Measurements from ENCODE around the gene MKLN1. TPM values are rescaled to one million over a fixed set of nuclear protein-coding genes. Genes with fewer than 3 reads are reported as not detected.

Gene MKLN1
- total and polyA plus RNA-seq, 12 donors: 9.5 to 48.2 (median 41.1) TPM

DNA sequence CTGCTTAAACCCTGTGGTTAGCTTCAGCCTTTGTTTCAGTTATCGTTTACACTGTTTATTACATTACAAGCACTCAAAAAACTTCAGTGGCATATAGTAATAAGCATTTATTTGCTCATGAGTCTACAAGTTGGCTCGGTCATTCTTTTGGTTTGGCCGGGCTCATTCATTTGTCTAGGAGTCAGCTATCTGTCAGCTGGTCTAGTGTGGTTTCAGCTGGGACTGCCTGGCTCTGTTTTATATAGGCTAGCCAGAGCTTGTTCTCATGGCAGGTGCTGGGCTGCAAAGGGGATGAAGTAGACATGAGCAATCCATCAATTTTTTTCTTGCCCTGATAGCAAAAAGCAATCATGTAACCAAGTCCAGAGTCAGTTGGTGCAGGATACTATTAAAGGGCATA is 103.6 kb downstream of the MKLN1 start:
- Histone ChIP-seq H3K27ac (peak overlapping the region in 1 of 10 donors; percentile 18), H3K4me1 (peaks cover 0 to 32% (median 17%) of the 10 kb centered on the region in 9 donors), H3K4me3 (no peak overlapping the region), H3K27me3 (no peaks in the 10 kb centered on the region), H3K36me3 (peaks cover 0 to 74% (median 16%) of the 10 kb centered on the region in 9 donors), H3K9me3 (no peaks in the 10 kb centered on the region)
- WGBS, 2 donors: 73 to 84% methylated on average over 3 of the region's 3 CpGs
- TF ChIP-seq CTCF (IDR thresholded peaks at IDR 0.05): no peak
- DNase-seq: peak in 1 of 2 donors; percentile 44
- peak; percentile 61 to 92 (median 83) for ATAC-seq
- intact Hi-C loops (cut with DNase I): loop anchor here in 1 of 10 donors (10.0 kb wide), 1 partner anchor 446 kb away; no protein-coding TSS in a partner anchor

DNA sequence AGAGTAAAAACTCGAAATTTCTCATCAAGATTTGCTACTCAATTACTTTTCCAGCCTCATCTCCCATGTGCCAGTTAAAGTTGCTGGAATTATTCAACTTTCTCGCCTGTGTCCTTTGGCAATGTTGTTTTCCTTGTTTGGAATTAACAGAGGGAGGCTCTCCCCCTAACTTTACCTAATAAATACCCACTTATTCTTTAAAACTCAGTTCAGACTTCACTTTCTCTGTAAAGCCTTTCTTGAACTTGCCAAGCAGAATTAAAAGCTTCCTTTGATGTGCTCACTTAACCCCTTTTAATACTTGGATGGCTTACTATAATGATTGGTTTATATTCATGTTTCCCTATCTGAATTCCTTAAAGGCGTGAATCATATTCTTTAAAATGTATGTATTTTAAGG is 104.1 kb downstream of the MKLN1 start:
- no peaks in the 10 kb centered on the region for H3K27me3 ChIP-seq
- TF ChIP-seq CTCF (IDR thresholded peaks at IDR 0.05): no peak
- WGBS, 2 donors: 59 to 80% methylated on average over 3 of the region's 3 CpGs
- ATAC-seq (no peak), DNase-seq (no peak)
- H3K36me3 ChIP-seq: peaks cover 0 to 77% (median 16%) of the 10 kb centered on the region in 9 donors
- H3K4me1 ChIP-seq: peaks cover 0 to 31% (median 15%) of the 10 kb centered on the region in 9 donors
- no peak overlapping the region for H3K4me3 ChIP-seq
- intact Hi-C loops (cut with DNase I): loop anchor here in 1 of 10 donors (10.0 kb wide), 1 partner anchor 447 kb away; no protein-coding TSS in a partner anchor
- no peaks in the 10 kb centered on the region for H3K9me3 ChIP-seq
- peak overlapping the region in 1 of 10 donors; percentile 18 for H3K27ac ChIP-seq

DNA sequence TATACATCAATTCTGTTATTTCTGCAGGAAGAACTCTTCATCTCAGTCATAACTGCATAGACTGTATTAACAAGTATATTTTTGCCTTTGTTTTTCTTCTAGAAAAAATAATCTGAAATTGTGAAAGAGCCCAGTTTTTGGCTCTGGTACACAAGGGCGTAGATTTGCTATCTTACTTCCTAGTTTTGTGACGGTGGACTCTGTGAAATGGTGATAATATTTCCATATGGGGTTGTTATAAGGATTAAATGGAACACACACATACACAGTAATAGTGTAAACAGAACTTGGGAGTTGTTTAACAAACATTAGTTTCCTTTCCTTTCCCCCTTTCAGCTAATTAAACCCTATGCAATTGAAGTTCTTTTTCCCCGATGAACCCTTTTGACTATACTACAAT is 108.7 kb downstream of the MKLN1 start:
- peak overlapping the region in 3 of 10 donors; percentile 3 to 8 (median 5) for H3K27ac ChIP-seq

DNA sequence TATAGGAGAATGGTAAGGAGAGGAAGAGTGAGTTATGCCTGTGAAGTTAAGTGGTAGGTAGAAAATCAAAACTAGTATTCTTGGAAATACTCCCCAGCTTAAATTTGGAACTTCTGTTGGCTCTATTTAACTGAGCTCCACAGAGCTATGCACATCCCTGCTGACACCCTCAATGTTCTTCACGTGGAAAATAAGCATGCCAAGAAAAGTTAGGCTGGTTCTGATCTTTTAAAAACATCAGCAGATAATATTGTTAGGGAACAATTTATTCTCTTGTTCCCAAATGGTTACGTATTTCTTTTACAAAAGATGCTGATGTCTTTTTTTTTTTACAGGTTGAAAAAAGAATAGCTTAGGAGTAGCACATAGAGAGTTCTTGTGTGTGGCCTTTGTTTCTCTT is 111.3 kb downstream of the MKLN1 start:
- H3K4me3 ChIP-seq: no peak overlapping the region
- peak in 1 of 8 donors; percentile 60 for ATAC-seq
- no peak for TF ChIP-seq CTCF (IDR thresholded peaks at IDR 0.05)
- H3K27ac ChIP-seq: no peak overlapping the region
- H3K9me3 ChIP-seq: peaks cover 0 to 8% (median 0%) of the 10 kb centered on the region in 11 donors
- peaks cover 0 to 87% (median 4%) of the 10 kb centered on the region in 9 donors for H3K36me3 ChIP-seq
- H3K4me1 ChIP-seq: peaks cover 0 to 24% (median 7%) of the 10 kb centered on the region in 9 donors
- DNase-seq: no peak
- intact Hi-C loops (cut with DNase I): loop anchor here in 1 of 10 donors (10.0 kb wide), 1 partner anchor 454 kb away; no protein-coding TSS in a partner anchor
- H3K27me3 ChIP-seq: no peaks in the 10 kb centered on the region
- WGBS, 2 donors: 58 to 79% methylated on average over 2 of the region's 2 CpGs

More for the DNA sequence above, 108.7 kb downstream of the MKLN1 start:
- ATAC-seq: peak in 5 of 8 donors; percentile 54 to 69 (median 59)
- Histone ChIP-seq H3K4me3 (no peak overlapping the region), H3K9me3 (peaks cover 0 to 8% (median 0%) of the 10 kb centered on the region in 11 donors), H3K27me3 (no peaks in the 10 kb centered on the region), H3K36me3 (peaks cover 0 to 83% (median 4%) of the 10 kb centered on the region in 9 donors), H3K4me1 (peaks cover 0 to 33% (median 11%) of the 10 kb centered on the region in 9 donors)
- no peak for DNase-seq
- TF ChIP-seq CTCF (IDR thresholded peaks at IDR 0.05): no peak
- intact Hi-C loops (cut with DNase I): loop anchor here in 1 of 10 donors (10.0 kb wide), 1 partner anchor 452 kb away; no protein-coding TSS in a partner anchor
- 59 to 74% methylated on average over 3 of the region's 3 CpGs for WGBS, 2 donors
